Lower lobe of right lung (tissue), 2 donors: ENCODE results near the gene CCDC117. TPM values are rescaled to one million over a fixed set of nuclear protein-coding genes. Genes with fewer than 3 reads are reported as not detected.

Source experiments
- ATAC-seq, 2 donors: fragments of 200-7000 bp; cut with Tn5 transposase; one replicate each; pipeline ENCODE4 v1.9.1; 2020 to 2022; ENCODE audit warnings: mild to moderate bottlenecking in 2 of 2, moderate library complexity in 2 of 2
- DNase-seq: peaks from one replicate; pipeline ENCODE4 v3.0.0-alpha.2; 2020
- H3K27ac ChIP-seq: fragments of 200-600 bp; one replicate; pipeline ENCODE4 v1.8.0; 2022
- H3K27me3 ChIP-seq: fragments of 200-600 bp; one replicate; pipeline ENCODE4 v1.8.0; 2022; ENCODE audit warnings: low read depth
- H3K36me3 ChIP-seq: fragments of 200-600 bp; one replicate; pipeline ENCODE4 v1.8.0; 2022; ENCODE audit warnings: mild to moderate bottlenecking
- H3K4me1 ChIP-seq: fragments of 200-600 bp; one replicate; pipeline ENCODE4 v1.8.0; 2022
- H3K4me3 ChIP-seq: fragments of 200-600 bp; one replicate; pipeline ENCODE4 v1.8.0; 2022; ENCODE audit warnings: mild to moderate bottlenecking
- H3K9me3 ChIP-seq: fragments of 200-600 bp; one replicate; pipeline ENCODE4 v1.8.0; 2022
- intact Hi-C: fragments of 100-400 bp; cut with DNase I; formaldehyde crosslinking; loops from one replicate; pipeline ENCODE4 v1.11.0; 2022
- total RNA-seq: library from RNA; stranded (reverse); fragmentation: NEBNext Ultra II Directional; extraction: Animal tissue kit (Norgen Biotek cat#: 25700); gene quantifications from one replicate; pipeline ENCODE4 v1.2.1, GENCODE V29; 2021
- TF ChIP-seq, protein P1 (sequence below): fragments of 200-600 bp; IDR thresholded peaks from one replicate; pipeline ENCODE4 v1.8.0; 2022; ENCODE audit warnings: antibody characterized with exemption, mild to moderate bottlenecking
- donor health status: DM: no; HTN: yes; CAD: no; lungs with severe emphysema.

Gene CCDC117
- total RNA-seq, 1 donor from 2014 or later: 21.4 TPM

DNA sequence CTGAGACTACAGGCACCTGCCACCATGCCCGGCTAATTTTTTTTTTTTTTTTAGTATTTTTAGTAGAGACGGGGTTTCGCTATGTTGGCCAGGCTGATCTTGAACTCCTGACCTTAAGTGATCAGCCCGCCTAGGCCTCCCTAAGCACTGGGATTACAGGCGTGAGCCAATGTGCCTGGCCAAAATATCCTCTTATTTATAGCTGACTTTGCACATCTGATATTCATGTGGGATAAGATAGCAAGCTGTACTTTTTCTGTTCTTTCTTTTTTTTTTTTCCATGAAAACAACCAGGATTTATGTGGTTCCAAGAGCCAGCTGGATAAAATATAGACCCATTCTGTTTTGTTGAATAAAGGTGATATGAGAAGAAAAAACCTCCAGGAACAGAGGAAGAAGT, 40.0 kb downstream of the CCDC117 start:
- DNase-seq (no peak), ATAC-seq (no peak)
- intact Hi-C loops: no loop called here
- Histone ChIP-seq H3K36me3 (no peaks in the 10 kb centered on the region), H3K4me1 (peaks cover 81% of the 10 kb centered on the region), H3K9me3 (no peaks in the 10 kb centered on the region), H3K27ac (peak overlapping the region; percentile 74), H3K4me3 (no peak overlapping the region), H3K27me3 (no peaks in the 10 kb centered on the region)
- TF ChIP-seq, protein P1, sequence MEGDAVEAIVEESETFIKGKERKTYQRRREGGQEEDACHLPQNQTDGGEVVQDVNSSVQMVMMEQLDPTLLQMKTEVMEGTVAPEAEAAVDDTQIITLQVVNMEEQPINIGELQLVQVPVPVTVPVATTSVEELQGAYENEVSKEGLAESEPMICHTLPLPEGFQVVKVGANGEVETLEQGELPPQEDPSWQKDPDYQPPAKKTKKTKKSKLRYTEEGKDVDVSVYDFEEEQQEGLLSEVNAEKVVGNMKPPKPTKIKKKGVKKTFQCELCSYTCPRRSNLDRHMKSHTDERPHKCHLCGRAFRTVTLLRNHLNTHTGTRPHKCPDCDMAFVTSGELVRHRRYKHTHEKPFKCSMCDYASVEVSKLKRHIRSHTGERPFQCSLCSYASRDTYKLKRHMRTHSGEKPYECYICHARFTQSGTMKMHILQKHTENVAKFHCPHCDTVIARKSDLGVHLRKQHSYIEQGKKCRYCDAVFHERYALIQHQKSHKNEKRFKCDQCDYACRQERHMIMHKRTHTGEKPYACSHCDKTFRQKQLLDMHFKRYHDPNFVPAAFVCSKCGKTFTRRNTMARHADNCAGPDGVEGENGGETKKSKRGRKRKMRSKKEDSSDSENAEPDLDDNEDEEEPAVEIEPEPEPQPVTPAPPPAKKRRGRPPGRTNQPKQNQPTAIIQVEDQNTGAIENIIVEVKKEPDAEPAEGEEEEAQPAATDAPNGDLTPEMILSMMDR: no peak

DNA sequence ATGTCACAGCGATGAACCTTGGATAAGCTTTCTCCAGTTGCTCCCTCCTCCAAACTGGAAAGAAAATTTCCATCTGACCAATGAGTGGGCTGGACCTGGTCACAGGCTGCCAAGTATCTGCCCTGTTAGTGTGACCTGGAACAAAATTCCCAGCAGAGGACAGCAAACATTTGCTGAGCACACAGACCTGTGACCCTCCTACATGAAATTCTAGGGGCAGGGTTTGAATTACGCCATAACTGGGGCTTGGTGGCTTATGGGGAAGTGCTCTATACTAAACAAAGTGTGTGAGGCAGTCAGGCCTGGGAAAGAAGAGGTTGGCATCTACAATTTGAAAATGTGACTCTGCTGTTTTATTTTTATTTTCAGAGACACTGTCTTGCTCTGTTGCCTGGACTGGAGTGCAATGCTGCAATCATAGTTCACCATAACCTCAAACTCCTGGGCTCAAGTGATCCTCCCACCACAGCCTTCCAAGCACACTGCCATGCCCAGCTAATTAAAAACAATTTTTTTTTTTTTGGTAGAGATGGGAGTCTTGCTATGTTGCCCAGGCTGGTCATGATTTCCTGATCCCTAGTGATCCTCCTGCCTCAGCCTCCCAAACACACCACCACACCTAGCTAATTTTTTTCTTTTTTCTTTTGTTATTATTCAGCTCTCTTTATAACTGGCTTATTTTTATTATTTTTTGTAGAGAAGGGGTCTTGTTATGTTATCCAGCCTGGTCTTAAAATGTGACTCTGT, 41.5 kb downstream of the CCDC117 start:
- Histone ChIP-seq H3K4me1 (peaks cover 84% of the 10 kb centered on the region), H3K36me3 (no peaks in the 10 kb centered on the region), H3K27me3 (no peaks in the 10 kb centered on the region), H3K9me3 (no peaks in the 10 kb centered on the region), H3K27ac (peak overlapping the region; percentile 74), H3K4me3 (no peak overlapping the region)
- intact Hi-C loops: no loop called here
- DNase-seq (peak; percentile 60), ATAC-seq (peak; percentile 84)
- TF ChIP-seq, protein P1: no peak

DNA sequence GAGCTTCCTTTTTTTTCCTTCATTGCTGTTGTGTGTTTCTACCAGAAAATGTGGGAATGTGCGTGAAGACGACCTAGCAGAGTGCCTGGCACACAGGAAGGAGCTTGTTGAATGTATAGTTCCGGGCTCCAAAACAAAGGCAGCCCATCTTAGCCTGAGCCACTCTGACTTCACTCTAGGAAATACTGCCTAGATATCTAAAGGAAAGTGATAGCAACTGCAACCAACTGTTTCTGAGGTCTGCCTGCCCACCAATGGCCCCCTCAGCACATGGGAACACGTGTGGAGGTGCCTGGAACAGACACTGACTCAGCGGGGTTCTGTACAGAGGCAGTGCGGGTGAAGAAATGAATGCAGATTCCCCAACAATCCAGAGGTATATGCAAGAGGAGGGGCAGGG, 42.6 kb downstream of the CCDC117 start:
- Histone ChIP-seq H3K36me3 (no peaks in the 10 kb centered on the region), H3K4me3 (no peak overlapping the region), H3K9me3 (no peaks in the 10 kb centered on the region), H3K27ac (peak overlapping the region; percentile 74), H3K27me3 (no peaks in the 10 kb centered on the region), H3K4me1 (peaks cover 84% of the 10 kb centered on the region)
- intact Hi-C loops: no loop called here
- DNase-seq (no peak), ATAC-seq (no peak)
- TF ChIP-seq, protein P1: no peak

DNA sequence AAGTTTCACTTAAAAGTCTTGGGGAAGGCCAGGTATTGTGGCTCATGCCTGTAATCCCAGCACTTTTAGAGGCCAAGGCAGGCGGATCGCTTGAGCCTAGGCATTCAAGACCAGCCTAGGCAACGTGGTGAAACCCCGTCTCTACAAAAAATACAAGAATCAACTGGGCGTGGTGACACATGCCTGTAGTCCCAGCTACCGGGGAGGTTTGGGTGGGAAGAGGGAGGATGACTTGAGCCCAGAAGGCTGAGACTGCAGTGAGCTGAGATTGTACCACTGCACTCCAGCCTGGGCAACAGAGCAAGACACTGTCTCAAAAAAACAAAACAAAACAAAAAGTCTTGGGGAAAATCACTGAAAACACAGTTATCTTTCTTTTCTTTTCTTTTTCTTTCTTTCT, 43.2 kb downstream of the CCDC117 start:
- no peak overlapping the region for H3K4me3 ChIP-seq
- H3K27ac ChIP-seq: peak overlapping the region; percentile 74
- peaks cover 80% of the 10 kb centered on the region for H3K4me1 ChIP-seq
- DNase-seq (no peak), ATAC-seq (no peak)
- no peaks in the 10 kb centered on the region for H3K36me3 ChIP-seq
- intact Hi-C loops: no loop called here
- no peaks in the 10 kb centered on the region for H3K27me3 ChIP-seq
- TF ChIP-seq, protein P1: no peak
- H3K9me3 ChIP-seq: no peaks in the 10 kb centered on the region

DNA sequence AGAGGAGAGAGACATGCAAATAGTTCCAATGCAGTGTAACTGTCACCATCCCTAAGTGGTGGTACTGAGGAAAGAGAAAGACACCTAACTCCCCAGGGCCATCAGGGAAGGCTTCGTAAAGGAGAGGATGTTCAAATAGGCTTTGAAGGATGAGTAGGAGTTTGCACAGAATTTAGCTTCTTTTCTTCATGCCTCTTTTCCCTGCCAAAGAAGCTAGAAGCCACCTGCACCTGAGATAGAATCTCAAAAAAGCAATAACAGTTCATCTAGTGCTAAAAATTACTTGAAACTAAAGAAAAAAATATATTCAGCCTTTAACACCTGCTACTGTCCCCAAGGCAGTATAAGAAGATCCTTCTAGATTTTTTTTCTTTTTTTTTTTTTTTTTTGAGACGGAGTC, 44.6 kb downstream of the CCDC117 start:
- no peaks in the 10 kb centered on the region for H3K27me3 ChIP-seq
- peaks cover 67% of the 10 kb centered on the region for H3K4me1 ChIP-seq
- no peak overlapping the region for H3K4me3 ChIP-seq
- TF ChIP-seq, protein P1: no peak
- DNase-seq (no peak), ATAC-seq (no peak)
- peak overlapping the region; percentile 76 for H3K27ac ChIP-seq
- no peaks in the 10 kb centered on the region for H3K36me3 ChIP-seq
- intact Hi-C loops: no loop called here
- no peaks in the 10 kb centered on the region for H3K9me3 ChIP-seq
